Measurements from ENCODE around the gene FGF23. TPM values are rescaled to one million over a fixed set of nuclear protein-coding genes. Genes with fewer than 3 reads are reported as not detected.

The FGF23 gene
- total and polyA plus RNA-seq, 2 of the 4 experiments (the other 2 are of a cell fraction): not detected

DNA sequence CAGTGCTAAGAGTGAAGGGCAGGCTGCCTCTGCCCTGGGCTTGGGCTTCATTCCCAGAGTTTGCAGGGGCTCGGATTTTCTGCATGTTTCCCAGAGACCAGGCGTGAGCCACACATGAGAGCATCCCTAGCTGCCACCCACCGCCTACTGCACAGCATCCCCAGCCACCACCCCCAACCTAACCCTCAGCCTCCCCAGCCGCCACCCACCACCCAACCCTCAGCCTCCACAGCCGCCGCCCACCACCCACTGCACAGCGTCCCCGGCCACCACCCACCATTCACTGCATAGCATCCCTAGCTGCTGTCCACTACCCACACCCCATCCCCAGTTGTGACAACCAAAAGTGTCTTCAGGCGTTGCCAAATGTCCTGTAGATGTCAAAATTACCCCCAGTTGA lies 43.5 kb upstream of the FGF23 start:
- DNase-seq: no peak
- Histone ChIP-seq H3K27ac (ENCODE audit: insufficient read depth, low read length) (no peak overlapping the region), H3K14ac (replicated peaks; ENCODE audit: low read depth, low read length) (no peak overlapping the region), H3K27me3 (ENCODE audit: control insufficient read depth, insufficient read depth, low read length) (peaks cover 1% of the 10 kb centered on the region; the same call in 1 of the 2 replicates), H2AK5ac (ENCODE audit: low read depth, low read length) (no peak overlapping the region), H3K9ac (ENCODE audit: low read depth, low read length) (no peak overlapping the region), H2BK20ac (ENCODE audit: low read depth, low read length) (no peak overlapping the region), H4K20me1 (ENCODE audit: insufficient read depth, low read length) (no peaks in the 10 kb centered on the region), H3K4me2 (ENCODE audit: low read depth, low read length) (no peak overlapping the region), H3K4me1 (ENCODE audit: control insufficient read depth, insufficient read depth, low read length) (no peaks in the 10 kb centered on the region), H3K79me1 (ENCODE audit: low read depth in 1 of 2, low read length in 2 of 2) (no peaks in the 10 kb centered on the region), H2BK5ac (ENCODE audit: low read depth, low read length, poor library complexity, severe bottlenecking) (no peak overlapping the region), H4K91ac (ENCODE audit: insufficient read depth, low read depth, low read length) (no peak overlapping the region), H2AK9ac (replicated peaks; ENCODE audit: low read depth, low read length, poor library complexity) (no peak overlapping the region), H3K4ac (ENCODE audit: low read depth, low read length) (no peak overlapping the region), H4K8ac (ENCODE audit: low read depth in 2 of 2, low read length in 2 of 2) (no peak overlapping the region), H3K18ac (ENCODE audit: low read depth, low read length) (no peak overlapping the region), H2AFZ (replicated peaks; ENCODE audit: low read length, poor library complexity) (no peak overlapping the region), H3K36me3 (ENCODE audit: control insufficient read depth, insufficient read depth, low read length) (no peaks in the 10 kb centered on the region), H2BK120ac (ENCODE audit: low read depth, low read length) (no peak overlapping the region), H4K5ac (ENCODE audit: low read depth, low read length) (no peak overlapping the region), H3K23ac (ENCODE audit: low read depth, low read length) (no peak overlapping the region), H3K56ac (ENCODE audit: extremely low read depth, insufficient read depth, low read length) (no peak overlapping the region), H3K4me3 (ENCODE audit: insufficient read depth, low read depth, low read length) (no peak overlapping the region), H2BK15ac (ENCODE audit: low read depth, low read length) (no peak overlapping the region), H3K9me1 (ENCODE audit: insufficient read depth, low read length) (no peaks in the 10 kb centered on the region; the same call in 1 of the 2 replicates), H3K9me3 (ENCODE audit: control insufficient read depth, insufficient read depth, low read length) (no peaks in the 10 kb centered on the region)
- in situ Hi-C loops (cut with MboI; ENCODE audit: low sequenced_read_pairs): no loop called here
- dilution Hi-C loops (cut with HindIII; ENCODE audit: low sequenced_read_pairs, unreplicated experiment): no loop called here
- TF ChIP-seq CHD1 (IDR thresholded peaks at IDR 0.05; ENCODE audit: low read depth, low read length) (no peak), RFX5 (IDR thresholded peaks at IDR 0.05; ENCODE audit: low read depth, low read length) (no peak), CEBPB (IDR thresholded peaks at IDR 0.05; ENCODE audit: low read depth, low read length) (no peak), POLR2A (IDR thresholded peaks at IDR 0.05; ENCODE audit: low read depth, low read length) (no peak), MAFK (IDR thresholded peaks at IDR 0.05; ENCODE audit: low read depth, low read length) (no peak), MXI1 (IDR thresholded peaks at IDR 0.05; ENCODE audit: borderline replicate concordance, low read depth, low read length) (no peak)
- no peak for ATAC-seq (ENCODE audit: low read depth)
- intact Hi-C loops (cut with micrococcal nuclease): loop anchor here (5.0 kb wide), 1 partner anchor 334 kb away; no protein-coding TSS in a partner anchor
- CTCF ChIA-PET: no interaction called here
- BruUV-seq (replicated peaks): no TSS peak
- POLR2A ChIA-PET (ENCODE audit: unreplicated experiment): no interaction called here
- WGBS, 2 experiments (ENCODE audit: extremely low coverage in 2 of 2, insufficient read length in 1 of 2): no CpG with 5 or more reads among the region's 9 CpGs

Measured in IMR-90 (cell line).